HG02973 (cell line): ENCODE data around the gene MKNK2.

Experiments used
- ATAC-seq: cut with Tn5 transposase; IDR thresholded peaks from one replicate; pipeline ENCODE4 v1.9.1; 2021; ENCODE audit warnings: moderate library complexity; ENCODE audit not compliant: unreplicated experiment

MKNK2 gene

GRCh38 chr19:2080336-2080988 lies 29.4 kb upstream of the MKNK2 start:
- no peak for ATAC-seq

DNA sequence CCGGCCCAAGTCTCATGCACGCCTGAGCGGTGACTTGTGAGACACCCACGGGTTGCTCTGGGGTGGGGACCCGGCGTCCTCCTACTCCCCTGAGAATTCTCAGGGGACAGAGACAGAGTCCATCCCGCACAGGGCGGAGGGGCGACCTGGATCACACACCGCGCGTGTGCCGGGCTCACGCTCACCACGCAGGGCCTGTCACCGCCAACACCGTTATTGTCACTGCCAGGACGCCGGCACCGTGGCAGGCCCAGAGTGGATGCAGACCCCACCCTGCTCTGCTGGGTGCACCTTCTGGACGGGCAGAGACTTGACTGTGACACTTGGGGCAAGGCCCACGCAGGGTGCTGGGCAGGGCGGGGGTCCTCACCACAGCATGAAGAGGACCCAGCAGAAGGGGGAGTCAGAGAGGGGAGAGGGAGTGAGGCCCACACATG lies 28.8 kb upstream of the MKNK2 start:
- no peak for ATAC-seq

DNA sequence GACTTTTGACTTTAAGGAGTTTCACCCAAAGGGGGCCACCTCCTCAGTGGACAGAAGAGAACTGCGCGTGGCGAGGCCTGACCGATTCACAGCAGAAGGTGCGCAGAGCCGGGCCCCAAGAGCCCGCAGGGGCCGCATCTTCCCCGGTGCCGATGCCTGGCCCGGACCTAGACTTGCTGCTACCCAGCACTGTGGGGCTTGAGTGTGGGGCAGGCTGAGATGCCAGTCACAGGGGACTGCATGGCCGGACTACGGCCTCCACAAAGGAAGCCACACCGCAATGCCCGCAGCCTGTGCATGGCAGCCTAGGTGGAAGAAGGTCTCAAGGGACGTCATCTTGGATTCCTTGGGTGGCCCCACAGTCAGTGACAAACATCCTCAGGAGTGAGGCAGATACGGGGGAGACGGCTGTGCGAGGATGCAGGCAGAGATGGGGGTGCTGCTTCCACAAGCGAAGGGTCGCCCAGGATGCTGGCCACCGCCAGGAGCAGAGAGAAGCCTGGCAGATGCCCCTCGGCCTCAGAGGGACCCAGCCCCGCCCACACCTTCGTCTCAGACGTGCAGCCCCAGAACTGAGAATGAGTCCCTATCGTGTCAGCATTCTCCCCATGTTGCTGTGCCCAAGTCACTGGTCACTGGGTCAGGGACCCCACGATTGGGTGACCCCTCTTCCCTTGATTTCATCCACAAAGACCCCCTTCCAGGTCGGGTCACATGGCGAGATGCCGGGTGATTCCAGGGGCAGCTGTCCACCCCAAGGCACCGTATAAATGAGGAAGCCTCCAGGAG lies 28.2 kb upstream of the MKNK2 start:
- no peak for ATAC-seq

DNA sequence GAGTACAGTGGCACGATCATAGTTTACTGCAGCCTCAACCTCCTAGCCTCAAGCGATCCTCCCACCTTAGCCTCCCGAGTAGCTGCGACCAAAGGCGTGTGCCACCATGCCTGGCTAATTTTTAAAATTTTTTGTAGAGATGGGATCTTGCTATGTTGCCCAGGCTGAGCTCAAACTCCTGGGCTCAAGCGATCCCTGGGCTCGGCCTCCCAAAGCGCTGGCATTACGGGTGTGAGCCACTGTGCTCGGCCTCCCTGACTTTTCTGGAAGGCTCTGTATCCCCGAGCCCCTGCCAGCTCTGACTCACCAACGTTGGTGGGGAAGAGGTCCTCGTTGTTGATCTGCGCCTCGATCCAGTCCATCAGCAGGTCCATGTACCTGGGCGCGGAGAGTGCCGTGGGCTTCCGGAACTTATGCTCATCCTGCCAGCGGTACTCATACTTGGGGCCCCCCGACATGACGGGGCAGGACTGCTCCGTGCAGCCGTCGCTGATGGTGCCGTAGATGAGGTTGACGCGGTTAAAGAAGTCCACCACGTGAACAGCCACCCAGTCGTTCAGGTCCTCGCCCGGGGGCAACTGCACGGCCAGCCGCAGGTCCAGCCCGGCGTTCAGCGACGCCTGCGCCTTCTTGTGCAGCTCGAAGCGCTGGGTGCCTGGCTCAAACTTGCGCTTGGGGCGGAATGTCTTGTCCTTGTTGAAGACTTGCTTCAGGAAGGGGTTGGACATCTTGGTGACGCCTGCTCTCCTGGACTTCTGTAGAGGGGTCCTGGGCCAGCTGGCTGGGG lies 27.0 kb upstream of the MKNK2 start:
- no peak for ATAC-seq

- ATAC-seq = no peak
Observed at GRCh38 chr19:2077398-2077797, 26.4 kb upstream of the MKNK2 start.

DNA sequence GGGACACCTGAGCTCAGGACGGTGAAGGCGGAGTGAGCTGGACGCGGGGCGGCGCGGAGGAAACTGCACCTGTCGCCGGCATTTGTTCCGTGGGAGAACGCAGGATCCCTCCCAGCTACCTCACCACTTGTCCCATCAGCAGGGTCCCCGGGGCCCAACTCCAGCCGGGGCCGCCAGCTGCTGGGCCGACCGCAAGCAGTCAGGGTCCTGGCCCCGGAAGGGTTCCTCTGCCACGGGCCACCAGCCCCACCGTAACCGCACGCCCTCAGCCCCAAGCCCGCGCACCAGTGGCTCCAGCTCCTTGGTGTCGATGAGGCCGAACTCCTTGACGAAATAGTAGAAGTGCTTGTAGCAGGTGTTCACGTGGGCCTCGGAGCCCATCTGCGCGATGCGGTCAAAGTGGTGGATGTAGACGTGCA lies 25.5 kb upstream of the MKNK2 start:
- ATAC-seq = no peak

DNA sequence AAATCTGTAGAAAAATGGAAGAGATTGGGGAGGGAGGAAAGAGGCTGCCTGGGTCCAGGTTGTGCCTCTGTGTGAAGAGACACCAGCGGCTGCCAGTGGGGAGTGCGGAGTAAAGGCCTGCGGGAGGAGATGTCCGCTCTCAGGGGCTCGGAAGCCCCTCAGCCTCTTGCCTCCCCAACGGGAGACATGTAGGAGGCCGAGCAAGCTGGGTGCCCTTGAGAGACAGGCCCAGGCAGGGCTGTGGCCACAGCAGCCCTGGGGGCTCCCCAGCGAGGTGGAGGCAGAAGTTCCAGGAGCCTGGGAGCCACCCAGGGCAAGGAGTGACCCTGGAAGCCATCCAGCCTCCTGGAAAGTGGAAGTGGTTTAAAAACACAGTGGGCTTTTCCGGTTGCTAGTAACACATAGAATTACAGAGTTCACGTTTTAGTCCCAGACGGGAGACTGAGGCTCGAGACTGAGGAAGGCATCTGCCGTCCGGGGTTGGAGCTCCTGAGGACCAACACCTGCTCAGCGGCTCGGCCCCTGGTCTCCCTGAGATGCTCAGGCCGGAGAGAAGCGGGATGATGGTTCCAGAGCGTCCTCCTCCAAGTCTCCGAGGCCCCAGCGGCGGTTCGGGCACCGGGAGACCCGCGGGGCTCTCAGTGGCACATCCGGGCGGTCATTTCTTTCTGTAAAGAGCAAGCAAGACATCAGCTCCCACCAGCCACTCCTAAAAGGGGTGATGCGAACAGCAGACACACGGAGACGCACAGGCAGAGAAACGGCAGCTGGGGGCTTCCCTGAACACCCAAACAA lies 21.9 kb upstream of the MKNK2 start:
- ATAC-seq = no peak

GRCh38 chr19:2070986-2071673 lies 20.1 kb upstream of the MKNK2 start:
- ATAC-seq = no peak

GRCh38 chr19:2070436-2070827 lies 19.4 kb upstream of the MKNK2 start:
- ATAC-seq = no peak

DNA sequence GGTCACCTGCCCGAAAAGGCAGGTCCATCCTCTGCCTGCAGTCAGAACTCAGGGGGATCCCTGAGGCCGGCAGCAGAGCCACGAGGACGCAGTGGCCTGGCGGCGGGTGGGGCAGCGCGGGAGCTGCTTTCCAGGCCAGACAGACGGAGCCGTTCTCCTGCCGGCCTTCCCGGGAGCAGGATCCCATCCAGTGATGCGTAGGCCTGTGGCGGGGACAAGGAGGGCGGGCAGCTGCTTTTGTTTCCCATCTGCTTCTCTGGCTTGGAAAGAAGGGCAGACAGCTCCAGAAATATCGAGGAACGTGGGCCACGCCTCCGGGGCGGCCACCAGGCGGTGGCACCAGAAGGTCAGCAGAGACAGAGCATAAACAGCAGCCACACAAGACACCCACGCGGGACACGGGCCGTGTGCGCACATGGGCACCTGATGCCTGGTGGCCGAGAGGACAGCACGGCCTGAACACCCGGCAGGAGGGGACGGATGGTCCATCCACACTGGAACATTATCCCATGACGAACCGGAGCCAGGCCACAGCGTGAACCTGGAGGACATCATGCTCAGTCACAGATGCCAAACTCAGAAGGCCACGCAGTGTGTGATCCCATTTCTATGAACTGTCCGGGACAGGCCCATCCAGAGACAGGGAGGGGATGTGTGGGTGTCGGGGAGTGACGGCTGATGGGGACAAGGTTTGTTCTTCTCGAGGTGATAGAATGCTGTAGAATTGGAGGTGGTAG lies 13.9 kb upstream of the MKNK2 start:
- no peak for ATAC-seq

DNA sequence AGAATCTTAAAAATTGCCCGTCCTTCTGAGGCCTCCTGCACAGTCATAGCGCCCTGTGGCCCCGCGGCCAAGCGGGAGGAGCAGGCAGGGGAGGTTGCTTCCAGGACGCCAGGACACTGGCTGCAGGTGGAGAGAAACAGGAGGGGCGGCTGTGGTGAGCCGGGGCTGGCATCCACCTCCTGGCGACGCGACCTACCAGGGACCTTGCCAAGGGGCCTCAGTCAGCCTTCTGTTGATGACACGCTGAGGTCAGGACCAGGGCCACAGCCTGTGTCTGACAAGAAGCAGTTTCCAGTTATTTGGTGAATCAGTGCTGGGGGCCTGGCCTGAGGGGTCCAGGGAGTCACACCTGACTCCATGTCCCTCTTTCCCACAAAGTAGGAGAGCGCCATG lies 13.3 kb upstream of the MKNK2 start:
- ATAC-seq = no peak

GRCh38 chr19:2063824-2064223 lies 12.8 kb upstream of the MKNK2 start:
- ATAC-seq = no peak

DNA sequence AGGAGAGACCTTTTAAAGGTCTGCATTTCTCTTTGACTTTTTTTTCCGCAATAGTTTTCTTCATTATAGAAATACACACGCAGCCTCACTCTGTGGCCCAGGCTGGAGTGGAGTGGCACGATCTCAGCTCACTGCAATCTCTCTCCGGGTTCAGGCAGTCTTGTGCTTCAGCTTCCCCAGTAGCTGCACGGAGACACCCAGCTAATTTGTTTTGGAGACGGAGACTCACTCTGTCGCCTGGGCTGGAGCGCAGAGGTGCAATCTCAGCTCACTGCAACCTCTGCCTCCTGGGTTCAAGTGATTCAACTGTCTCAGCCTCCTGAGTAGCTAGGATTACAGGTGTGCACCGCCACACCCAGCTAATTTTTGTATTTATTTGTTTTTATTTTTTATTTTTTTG lies 11.7 kb upstream of the MKNK2 start:
- no peak for ATAC-seq

- no peak for ATAC-seq
Observed at GRCh38 chr19:2062389-2062729, 11.3 kb upstream of the MKNK2 start.

- peak; percentile 64 for ATAC-seq
Observed at GRCh38 chr19:2061495-2062388, 10.7 kb upstream of the MKNK2 start.

DNA sequence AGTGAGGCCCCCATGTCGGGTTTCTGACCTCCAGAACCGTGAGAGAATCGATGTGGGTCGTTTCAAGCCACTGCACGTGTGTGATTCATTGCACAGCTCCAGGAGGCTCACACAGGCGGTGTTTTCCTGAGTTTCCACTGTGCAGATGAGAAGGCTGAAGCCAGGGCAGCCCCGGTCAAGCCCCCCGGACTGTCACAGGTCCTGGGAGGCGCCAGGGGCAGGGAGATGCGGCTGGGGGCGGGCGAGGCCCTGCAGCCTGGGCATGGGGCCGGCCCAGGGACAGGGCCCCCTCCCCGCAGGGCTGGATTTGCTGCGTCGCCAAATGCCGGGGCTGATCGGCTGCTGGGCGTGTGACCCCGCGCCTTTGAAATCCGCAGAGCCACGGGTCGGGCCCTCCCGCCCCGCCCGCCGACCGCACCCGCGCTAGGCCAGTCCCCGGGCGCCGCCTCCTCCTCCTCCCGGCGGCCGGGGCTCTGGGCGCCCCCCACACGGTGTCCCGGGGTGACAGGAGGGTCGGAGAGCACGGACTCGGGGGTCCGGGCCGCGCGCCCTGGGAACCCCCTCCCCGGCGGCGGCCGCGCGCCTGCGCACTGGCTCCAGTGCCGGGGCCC lies 9.9 kb upstream of the MKNK2 start:
- ATAC-seq = peak; percentile 9

GRCh38 chr19:2059422-2060201 lies 8.6 kb upstream of the MKNK2 start:
- no peak for ATAC-seq
